Measurements from ENCODE around the gene DCAF11.

The DCAF11 gene

DNA sequence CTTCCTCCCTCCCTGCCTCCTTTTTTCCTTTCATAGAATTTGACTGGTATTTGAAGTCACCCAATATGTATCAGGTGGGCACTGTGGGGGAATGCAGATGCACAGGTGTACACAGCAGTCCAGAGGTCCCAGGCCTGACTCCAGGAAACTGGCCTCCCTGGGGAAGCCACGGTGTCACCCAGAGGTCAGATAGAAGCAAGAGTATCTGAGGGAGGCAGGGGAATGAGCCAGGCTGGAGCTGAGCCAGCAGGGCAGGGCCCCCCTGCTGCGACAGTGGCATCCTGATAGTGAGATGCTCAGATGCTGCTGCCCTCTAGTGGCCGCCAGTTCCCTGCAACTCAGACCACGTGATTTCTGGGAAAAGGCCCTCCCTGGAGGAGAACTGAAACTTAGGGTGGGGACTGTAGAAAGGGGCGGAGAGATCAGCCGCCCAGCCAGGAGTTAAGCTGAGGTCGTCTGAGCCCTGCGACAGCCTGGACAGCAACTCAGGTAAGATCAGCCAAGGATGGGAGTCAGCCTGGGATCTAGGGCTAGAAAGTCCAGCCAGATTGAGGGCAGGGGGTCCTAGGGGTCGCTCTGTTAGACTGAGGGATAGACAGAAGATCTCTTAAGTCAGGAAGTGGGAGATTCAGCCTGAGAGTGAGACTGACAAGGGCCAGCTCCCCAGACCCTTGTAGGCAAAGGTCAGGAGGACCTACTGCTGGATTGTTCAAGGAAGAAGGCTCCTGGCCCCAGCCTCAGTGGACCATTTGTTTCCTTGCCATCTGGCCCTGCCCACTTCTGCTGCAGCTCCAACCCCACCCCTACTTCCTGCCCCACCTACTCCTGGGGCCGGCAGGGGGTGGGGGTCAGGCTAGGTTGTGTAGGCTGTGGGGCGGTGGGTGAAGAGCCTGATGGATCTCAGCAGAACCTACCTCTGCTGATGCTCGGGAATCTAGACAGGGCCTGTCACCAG is 46.5 kb downstream of the DCAF11 start, which contains the start of gene IRF9 (continued):
- no peak for TF ChIP-seq ZNF510 (tag by site-specific recombination; IDR thresholded peaks at IDR 0.05; ENCODE audit: insufficient replicate concordance)
- TF ChIP-seq IKZF3 (tag by site-specific recombination; IDR thresholded peaks at IDR 0.05), result peak; percentile 88
- TF ChIP-seq TCF7L2 (IDR thresholded peaks at IDR 0.05; ENCODE audit: borderline replicate concordance, low read depth, low read length), result no peak
- TF ChIP-seq, protein P1, sequence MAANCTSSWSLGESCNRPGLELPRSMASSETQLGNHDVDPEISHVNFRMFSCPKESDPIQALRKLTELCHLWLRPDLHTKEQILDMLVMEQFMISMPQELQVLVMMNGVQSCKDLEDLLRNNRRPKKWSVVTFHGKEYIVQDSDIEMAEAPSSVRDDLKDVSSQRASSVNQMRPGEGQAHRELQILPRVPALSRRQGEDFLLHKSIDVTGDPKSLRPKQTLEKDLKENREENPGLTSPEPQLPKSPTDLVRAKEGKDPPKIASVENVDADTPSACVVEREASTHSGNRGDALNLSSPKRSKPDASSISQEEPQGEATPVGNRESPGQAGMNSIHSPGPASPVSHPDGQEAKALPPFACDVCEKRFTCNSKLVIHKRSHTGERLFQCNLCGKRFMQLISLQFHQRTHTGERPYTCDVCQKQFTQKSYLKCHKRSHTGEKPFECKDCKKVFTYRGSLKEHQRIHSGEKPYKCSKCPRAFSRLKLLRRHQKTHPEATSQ (tag by site-specific recombination; IDR thresholded peaks at IDR 0.05), result no peak
- TF ChIP-seq ZNF112 (tag by site-specific recombination; IDR thresholded peaks at IDR 0.05), result no peak
- TF ChIP-seq, protein P2, sequence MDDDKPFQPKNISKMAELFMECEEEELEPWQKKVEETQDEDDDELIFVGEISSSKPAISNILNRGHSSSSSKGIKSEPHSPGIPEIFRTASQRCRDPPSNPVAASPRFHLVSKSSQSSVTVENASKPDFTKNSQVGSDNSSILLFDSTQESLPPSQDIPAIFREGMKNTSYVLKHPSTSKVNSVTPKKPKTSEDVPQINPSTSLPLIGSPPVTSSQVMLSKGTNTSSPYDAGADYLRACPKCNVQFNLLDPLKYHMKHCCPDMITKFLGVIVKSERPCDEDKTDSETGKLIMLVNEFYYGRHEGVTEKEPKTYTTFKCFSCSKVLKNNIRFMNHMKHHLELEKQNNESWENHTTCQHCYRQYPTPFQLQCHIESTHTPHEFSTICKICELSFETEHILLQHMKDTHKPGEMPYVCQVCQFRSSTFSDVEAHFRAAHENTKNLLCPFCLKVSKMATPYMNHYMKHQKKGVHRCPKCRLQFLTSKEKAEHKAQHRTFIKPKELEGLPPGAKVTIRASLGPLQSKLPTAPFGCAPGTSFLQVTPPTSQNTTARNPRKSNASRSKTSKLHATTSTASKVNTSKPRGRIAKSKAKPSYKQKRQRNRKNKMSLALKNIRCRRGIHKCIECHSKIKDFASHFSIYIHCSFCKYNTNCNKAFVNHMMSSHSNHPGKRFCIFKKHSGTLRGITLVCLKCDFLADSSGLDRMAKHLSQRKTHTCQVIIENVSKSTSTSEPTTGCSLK (tag by site-specific recombination; IDR thresholded peaks at IDR 0.05), result no peak
- TF ChIP-seq, protein P3, sequence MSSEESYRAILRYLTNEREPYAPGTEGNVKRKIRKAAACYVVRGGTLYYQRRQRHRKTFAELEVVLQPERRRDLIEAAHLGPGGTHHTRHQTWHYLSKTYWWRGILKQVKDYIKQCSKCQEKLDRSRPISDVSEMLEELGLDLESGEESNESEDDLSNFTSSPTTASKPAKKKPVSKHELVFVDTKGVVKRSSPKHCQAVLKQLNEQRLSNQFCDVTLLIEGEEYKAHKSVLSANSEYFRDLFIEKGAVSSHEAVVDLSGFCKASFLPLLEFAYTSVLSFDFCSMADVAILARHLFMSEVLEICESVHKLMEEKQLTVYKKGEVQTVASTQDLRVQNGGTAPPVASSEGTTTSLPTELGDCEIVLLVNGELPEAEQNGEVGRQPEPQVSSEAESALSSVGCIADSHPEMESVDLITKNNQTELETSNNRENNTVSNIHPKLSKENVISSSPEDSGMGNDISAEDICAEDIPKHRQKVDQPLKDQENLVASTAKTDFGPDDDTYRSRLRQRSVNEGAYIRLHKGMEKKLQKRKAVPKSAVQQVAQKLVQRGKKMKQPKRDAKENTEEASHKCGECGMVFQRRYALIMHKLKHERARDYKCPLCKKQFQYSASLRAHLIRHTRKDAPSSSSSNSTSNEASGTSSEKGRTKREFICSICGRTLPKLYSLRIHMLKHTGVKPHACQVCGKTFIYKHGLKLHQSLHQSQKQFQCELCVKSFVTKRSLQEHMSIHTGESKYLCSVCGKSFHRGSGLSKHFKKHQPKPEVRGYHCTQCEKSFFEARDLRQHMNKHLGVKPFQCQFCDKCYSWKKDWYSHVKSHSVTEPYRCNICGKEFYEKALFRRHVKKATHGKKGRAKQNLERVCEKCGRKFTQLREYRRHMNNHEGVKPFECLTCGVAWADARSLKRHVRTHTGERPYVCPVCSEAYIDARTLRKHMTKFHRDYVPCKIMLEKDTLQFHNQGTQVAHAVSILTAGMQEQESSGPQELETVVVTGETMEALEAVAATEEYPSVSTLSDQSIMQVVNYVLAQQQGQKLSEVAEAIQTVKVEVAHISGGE (tag by site-specific recombination; conservative IDR thresholded peaks at IDR 0.05; ENCODE audit: low read depth), result no peak
- peak; percentile 85 for TF ChIP-seq ZEB2 (tag by site-specific recombination; IDR thresholded peaks at IDR 0.05)
- TF ChIP-seq ZFP41 (tag by site-specific recombination; IDR thresholded peaks at IDR 0.05; ENCODE audit: borderline replicate concordance), result no peak
- peak; percentile 22; the same call in 1 of the 2 replicates for TF ChIP-seq ZBTB8A (tag by site-specific recombination; IDR thresholded peaks at IDR 0.05)
- TF ChIP-seq, protein P4, sequence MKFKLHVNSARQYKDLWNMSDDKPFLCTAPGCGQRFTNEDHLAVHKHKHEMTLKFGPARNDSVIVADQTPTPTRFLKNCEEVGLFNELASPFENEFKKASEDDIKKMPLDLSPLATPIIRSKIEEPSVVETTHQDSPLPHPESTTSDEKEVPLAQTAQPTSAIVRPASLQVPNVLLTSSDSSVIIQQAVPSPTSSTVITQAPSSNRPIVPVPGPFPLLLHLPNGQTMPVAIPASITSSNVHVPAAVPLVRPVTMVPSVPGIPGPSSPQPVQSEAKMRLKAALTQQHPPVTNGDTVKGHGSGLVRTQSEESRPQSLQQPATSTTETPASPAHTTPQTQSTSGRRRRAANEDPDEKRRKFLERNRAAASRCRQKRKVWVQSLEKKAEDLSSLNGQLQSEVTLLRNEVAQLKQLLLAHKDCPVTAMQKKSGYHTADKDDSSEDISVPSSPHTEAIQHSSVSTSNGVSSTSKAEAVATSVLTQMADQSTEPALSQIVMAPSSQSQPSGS (tag by site-specific recombination; IDR thresholded peaks at IDR 0.05; ENCODE audit: low read depth), result no peak
- peak; percentile 86 for TF ChIP-seq ZNF629 (tag by site-specific recombination; IDR thresholded peaks at IDR 0.05)
- TF ChIP-seq, protein P5, sequence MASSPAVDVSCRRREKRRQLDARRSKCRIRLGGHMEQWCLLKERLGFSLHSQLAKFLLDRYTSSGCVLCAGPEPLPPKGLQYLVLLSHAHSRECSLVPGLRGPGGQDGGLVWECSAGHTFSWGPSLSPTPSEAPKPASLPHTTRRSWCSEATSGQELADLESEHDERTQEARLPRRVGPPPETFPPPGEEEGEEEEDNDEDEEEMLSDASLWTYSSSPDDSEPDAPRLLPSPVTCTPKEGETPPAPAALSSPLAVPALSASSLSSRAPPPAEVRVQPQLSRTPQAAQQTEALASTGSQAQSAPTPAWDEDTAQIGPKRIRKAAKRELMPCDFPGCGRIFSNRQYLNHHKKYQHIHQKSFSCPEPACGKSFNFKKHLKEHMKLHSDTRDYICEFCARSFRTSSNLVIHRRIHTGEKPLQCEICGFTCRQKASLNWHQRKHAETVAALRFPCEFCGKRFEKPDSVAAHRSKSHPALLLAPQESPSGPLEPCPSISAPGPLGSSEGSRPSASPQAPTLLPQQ (tag by site-specific recombination; IDR thresholded peaks at IDR 0.05), result peak; percentile 85
- TF ChIP-seq ZFP69B (tag by site-specific recombination; IDR thresholded peaks at IDR 0.05), result peak; percentile 74
- no peak for TF ChIP-seq HOXD13 (CRISPR knock-in tag; IDR thresholded peaks at IDR 0.05; ENCODE audit: borderline replicate concordance)
- no peak for TF ChIP-seq ZNF571 (tag by site-specific recombination; IDR thresholded peaks at IDR 0.05)
- TF ChIP-seq ZNF433 (tag by site-specific recombination; IDR thresholded peaks at IDR 0.05; ENCODE audit: low read depth), result no peak
- TF ChIP-seq ZNF837 (tag by site-specific recombination; IDR thresholded peaks at IDR 0.05), result no peak
- TF ChIP-seq, protein P6, sequence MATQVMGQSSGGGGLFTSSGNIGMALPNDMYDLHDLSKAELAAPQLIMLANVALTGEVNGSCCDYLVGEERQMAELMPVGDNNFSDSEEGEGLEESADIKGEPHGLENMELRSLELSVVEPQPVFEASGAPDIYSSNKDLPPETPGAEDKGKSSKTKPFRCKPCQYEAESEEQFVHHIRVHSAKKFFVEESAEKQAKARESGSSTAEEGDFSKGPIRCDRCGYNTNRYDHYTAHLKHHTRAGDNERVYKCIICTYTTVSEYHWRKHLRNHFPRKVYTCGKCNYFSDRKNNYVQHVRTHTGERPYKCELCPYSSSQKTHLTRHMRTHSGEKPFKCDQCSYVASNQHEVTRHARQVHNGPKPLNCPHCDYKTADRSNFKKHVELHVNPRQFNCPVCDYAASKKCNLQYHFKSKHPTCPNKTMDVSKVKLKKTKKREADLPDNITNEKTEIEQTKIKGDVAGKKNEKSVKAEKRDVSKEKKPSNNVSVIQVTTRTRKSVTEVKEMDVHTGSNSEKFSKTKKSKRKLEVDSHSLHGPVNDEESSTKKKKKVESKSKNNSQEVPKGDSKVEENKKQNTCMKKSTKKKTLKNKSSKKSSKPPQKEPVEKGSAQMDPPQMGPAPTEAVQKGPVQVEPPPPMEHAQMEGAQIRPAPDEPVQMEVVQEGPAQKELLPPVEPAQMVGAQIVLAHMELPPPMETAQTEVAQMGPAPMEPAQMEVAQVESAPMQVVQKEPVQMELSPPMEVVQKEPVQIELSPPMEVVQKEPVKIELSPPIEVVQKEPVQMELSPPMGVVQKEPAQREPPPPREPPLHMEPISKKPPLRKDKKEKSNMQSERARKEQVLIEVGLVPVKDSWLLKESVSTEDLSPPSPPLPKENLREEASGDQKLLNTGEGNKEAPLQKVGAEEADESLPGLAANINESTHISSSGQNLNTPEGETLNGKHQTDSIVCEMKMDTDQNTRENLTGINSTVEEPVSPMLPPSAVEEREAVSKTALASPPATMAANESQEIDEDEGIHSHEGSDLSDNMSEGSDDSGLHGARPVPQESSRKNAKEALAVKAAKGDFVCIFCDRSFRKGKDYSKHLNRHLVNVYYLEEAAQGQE (tag by site-specific recombination; IDR thresholded peaks at IDR 0.05), result peak; percentile 66
- no peak for TF ChIP-seq ZNF274 (IDR thresholded peaks at IDR 0.05; ENCODE audit: low read length)
- no peak for TF ChIP-seq ZNF274 (tag by site-specific recombination; IDR thresholded peaks at IDR 0.05; ENCODE audit: borderline replicate concordance)
- TF ChIP-seq KLF9 (tag by site-specific recombination; IDR thresholded peaks at IDR 0.05; ENCODE audit: low read depth), result peak; percentile 9; the same call in 1 of the 2 replicates
- TF ChIP-seq ZBTB48 (tag by site-specific recombination; IDR thresholded peaks at IDR 0.05), result peak; percentile 76
- TF ChIP-seq ZNF549 (tag by site-specific recombination; IDR thresholded peaks at IDR 0.05), result no peak
- no peak for TF ChIP-seq ZNF777 (tag by site-specific recombination; IDR thresholded peaks at IDR 0.05; ENCODE audit: borderline replicate concordance)
